ENCODE data around the gene COL23A1. TPM values are rescaled to one million over a fixed set of nuclear protein-coding genes. Genes with fewer than 3 reads are reported as not detected.
A peak's percentile ranks its signal among the peaks of the same experiment; 100 is the strongest.

COL23A1 gene
- total and polyA plus RNA-seq, 2 of the 13 experiments (the other 11 are each of a cell fraction or from before 2014, with no cell fraction given) = not detected

- TF ChIP-seq, protein P1, sequence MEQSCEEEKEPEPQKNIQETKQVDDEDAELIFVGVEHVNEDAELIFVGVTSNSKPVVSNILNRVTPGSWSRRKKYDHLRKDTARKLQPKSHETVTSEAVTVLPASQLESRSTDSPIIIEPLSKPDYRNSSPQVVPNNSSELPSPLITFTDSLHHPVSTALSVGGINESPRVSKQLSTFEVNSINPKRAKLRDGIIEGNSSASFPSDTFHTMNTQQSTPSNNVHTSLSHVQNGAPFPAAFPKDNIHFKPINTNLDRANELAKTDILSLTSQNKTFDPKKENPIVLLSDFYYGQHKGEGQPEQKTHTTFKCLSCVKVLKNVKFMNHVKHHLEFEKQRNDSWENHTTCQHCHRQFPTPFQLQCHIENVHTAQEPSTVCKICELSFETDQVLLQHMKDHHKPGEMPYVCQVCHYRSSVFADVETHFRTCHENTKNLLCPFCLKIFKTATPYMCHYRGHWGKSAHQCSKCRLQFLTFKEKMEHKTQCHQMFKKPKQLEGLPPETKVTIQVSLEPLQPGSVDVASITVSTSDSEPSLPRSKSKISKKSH (CRISPR knock-in tag; IDR thresholded peaks at IDR 0.05; ENCODE audit: borderline replicate concordance) = no peak
- TF ChIP-seq ZNF577 (CRISPR knock-in tag; IDR thresholded peaks at IDR 0.05; ENCODE audit: borderline replicate concordance, low read depth) (no peak), SMC3 (IDR thresholded peaks at IDR 0.05; ENCODE audit: low read length) (peak; percentile 74), MXD3 (CRISPR knock-in tag; IDR thresholded peaks at IDR 0.05) (peak; percentile 48; the same call in 1 of the 2 replicates), SNAI1 (CRISPR knock-in tag; IDR thresholded peaks at IDR 0.05; ENCODE audit: borderline replicate concordance) (no peak), GATAD1 (CRISPR knock-in tag; IDR thresholded peaks at IDR 0.05) (0 out of 2 replicates have a peak, but pooled peaks have one; percentile 27), SP5 (CRISPR knock-in tag; IDR thresholded peaks at IDR 0.05; ENCODE audit: borderline replicate concordance, low read depth) (0 out of 2 replicates have a peak, but pooled peaks have one; percentile 23), KDM3A (CRISPR knock-in tag; IDR thresholded peaks at IDR 0.05; ENCODE audit: low read depth) (0 out of 2 replicates have a peak, but pooled peaks have one; percentile 48), ZNF574 (CRISPR knock-in tag; IDR thresholded peaks at IDR 0.05) (0 out of 2 replicates have a peak, but pooled peaks have one; percentile 20), MYPOP (CRISPR knock-in tag; IDR thresholded peaks at IDR 0.05) (peak; percentile 51; the same call in 1 of the 2 replicates), ZFP91 (CRISPR knock-in tag; IDR thresholded peaks at IDR 0.05; ENCODE audit: borderline replicate concordance) (peak; percentile 74), ZNF343 (CRISPR knock-in tag; IDR thresholded peaks at IDR 0.05) (no peak), ZNF121 (CRISPR knock-in tag; IDR thresholded peaks at IDR 0.05) (0 out of 2 replicates have a peak, but pooled peaks have one; percentile 35), STAT5B (CRISPR knock-in tag; IDR thresholded peaks at IDR 0.05) (no peak)
- TF ChIP-seq, protein P2, sequence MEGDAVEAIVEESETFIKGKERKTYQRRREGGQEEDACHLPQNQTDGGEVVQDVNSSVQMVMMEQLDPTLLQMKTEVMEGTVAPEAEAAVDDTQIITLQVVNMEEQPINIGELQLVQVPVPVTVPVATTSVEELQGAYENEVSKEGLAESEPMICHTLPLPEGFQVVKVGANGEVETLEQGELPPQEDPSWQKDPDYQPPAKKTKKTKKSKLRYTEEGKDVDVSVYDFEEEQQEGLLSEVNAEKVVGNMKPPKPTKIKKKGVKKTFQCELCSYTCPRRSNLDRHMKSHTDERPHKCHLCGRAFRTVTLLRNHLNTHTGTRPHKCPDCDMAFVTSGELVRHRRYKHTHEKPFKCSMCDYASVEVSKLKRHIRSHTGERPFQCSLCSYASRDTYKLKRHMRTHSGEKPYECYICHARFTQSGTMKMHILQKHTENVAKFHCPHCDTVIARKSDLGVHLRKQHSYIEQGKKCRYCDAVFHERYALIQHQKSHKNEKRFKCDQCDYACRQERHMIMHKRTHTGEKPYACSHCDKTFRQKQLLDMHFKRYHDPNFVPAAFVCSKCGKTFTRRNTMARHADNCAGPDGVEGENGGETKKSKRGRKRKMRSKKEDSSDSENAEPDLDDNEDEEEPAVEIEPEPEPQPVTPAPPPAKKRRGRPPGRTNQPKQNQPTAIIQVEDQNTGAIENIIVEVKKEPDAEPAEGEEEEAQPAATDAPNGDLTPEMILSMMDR (CRISPR knock-in tag; IDR thresholded peaks at IDR 0.05) = peak; percentile 99
- TF ChIP-seq, protein P3, sequence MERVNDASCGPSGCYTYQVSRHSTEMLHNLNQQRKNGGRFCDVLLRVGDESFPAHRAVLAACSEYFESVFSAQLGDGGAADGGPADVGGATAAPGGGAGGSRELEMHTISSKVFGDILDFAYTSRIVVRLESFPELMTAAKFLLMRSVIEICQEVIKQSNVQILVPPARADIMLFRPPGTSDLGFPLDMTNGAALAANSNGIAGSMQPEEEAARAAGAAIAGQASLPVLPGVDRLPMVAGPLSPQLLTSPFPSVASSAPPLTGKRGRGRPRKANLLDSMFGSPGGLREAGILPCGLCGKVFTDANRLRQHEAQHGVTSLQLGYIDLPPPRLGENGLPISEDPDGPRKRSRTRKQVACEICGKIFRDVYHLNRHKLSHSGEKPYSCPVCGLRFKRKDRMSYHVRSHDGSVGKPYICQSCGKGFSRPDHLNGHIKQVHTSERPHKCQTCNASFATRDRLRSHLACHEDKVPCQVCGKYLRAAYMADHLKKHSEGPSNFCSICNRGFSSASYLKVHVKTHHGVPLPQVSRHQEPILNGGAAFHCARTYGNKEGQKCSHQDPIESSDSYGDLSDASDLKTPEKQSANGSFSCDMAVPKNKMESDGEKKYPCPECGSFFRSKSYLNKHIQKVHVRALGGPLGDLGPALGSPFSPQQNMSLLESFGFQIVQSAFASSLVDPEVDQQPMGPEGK (CRISPR knock-in tag; IDR thresholded peaks at IDR 0.05) = 0 out of 2 replicates have a peak, but pooled peaks have one; percentile 28
Observed at GRCh38 chr5:178279723-178280438, 310.3 kb downstream of the COL23A1 start (continued).
